Hematopoietic multipotent progenitor cell treated with erythropoietin and hydrocortisone succinate and interleukin-3 and kit ligand, for 8 days (in vitro differentiated cells): ENCODE results near the gene AMOTL1.

Experiments used
- DNase-seq: peaks from one replicate; pipeline ENCODE4 v3.0.0-alpha.2; 2015

Gene AMOTL1

GRCh38 chr11:94767701-94768601, at the start of gene AMOTL1:
AMOTL1 (plus strand) TSS chr11:94768356; CDS start chr11:94768512, 156 bp downstream.
- DNase-seq: peak; percentile 79

- no peak for DNase-seq
Measured at GRCh38 chr11:94719876-94720275, 48.3 kb upstream of the AMOTL1 start.

GRCh38 chr11:94721565-94722292, 46.4 kb upstream of the AMOTL1 start:
- no peak for DNase-seq

- no peak for DNase-seq
Measured at GRCh38 chr11:94722735-94723134, 45.4 kb upstream of the AMOTL1 start.

- no peak for DNase-seq
Measured at GRCh38 chr11:94725097-94725496, 43.1 kb upstream of the AMOTL1 start.

GRCh38 chr11:94727819-94728218, 40.3 kb upstream of the AMOTL1 start:
- no peak for DNase-seq

- no peak for DNase-seq
Measured at GRCh38 chr11:94728541-94728940, 39.6 kb upstream of the AMOTL1 start.

- no peak for DNase-seq
Measured at GRCh38 chr11:94728966-94729751, 39.0 kb upstream of the AMOTL1 start.

- no peak for DNase-seq
Measured at GRCh38 chr11:94730153-94730552, 38.0 kb upstream of the AMOTL1 start.

GRCh38 chr11:94731880-94732601, 36.1 kb upstream of the AMOTL1 start:
- no peak for DNase-seq

GRCh38 chr11:94732617-94733281, 35.4 kb upstream of the AMOTL1 start:
- DNase-seq: peak; percentile 11

- DNase-seq: no peak
Measured at GRCh38 chr11:94734563-94735275, 33.4 kb upstream of the AMOTL1 start.

GRCh38 chr11:94735907-94736306, 32.2 kb upstream of the AMOTL1 start:
- DNase-seq: no peak

- no peak for DNase-seq
Measured at GRCh38 chr11:94737171-94737611, 31.0 kb upstream of the AMOTL1 start.

- no peak for DNase-seq
Measured at GRCh38 chr11:94738746-94739145, 29.4 kb upstream of the AMOTL1 start.

- DNase-seq: no peak
Measured at GRCh38 chr11:94739331-94739730, 28.8 kb upstream of the AMOTL1 start.

- no peak for DNase-seq
Measured at GRCh38 chr11:94740083-94741021, 27.8 kb upstream of the AMOTL1 start.

GRCh38 chr11:94741022-94741679, 27.0 kb upstream of the AMOTL1 start:
- DNase-seq: peak; percentile 49

- DNase-seq: no peak
Measured at GRCh38 chr11:94742665-94743064, 25.5 kb upstream of the AMOTL1 start.
